OCI-LY1 (cell line): ENCODE measurements around the gene TRDMT1.

ENCODE experiments used
- H2AFZ ChIP-seq: fragments of 200-600 bp; sonication (generic), shearing (Covaris generic); 2 replicates; pipeline ENCODE4 v1.6.0; 2014; ENCODE audit warnings: antibody characterized with exemption, mild to moderate bottlenecking, low read length
- H3F3A ChIP-seq: fragments of 200-600 bp; sonication (generic), shearing (Covaris generic); 2 replicates; pipeline ENCODE4 v1.6.0; 2014; ENCODE audit warnings: mild to moderate bottlenecking, antibody characterized with exemption, low read length, moderate library complexity; ENCODE audit not compliant: insufficient read depth
- H3K27ac ChIP-seq: fragments of 200-600 bp; sonication (generic); 2 replicates; pipeline ENCODE4 v1.5.1; 2014; ENCODE audit warnings: low read length, mixed run types, mild to moderate bottlenecking, low read depth; ENCODE audit not compliant: poor library complexity, severe bottlenecking
- H3K27me3 ChIP-seq: fragments of 200-600 bp; sonication (generic); 2 replicates; pipeline ENCODE4 v1.6.0; 2014; ENCODE audit warnings: antibody characterized with exemption, mild to moderate bottlenecking, low read length, moderate library complexity; ENCODE audit not compliant: insufficient read depth
- H3K36me3 ChIP-seq: fragments of 200-600 bp; sonication (generic); 2 replicates; pipeline ENCODE4 v1.6.1; 2014; ENCODE audit warnings: mild to moderate bottlenecking, antibody characterized with exemption, low read length, moderate library complexity, mixed read lengths; ENCODE audit not compliant: insufficient read depth
- H3K4me1 ChIP-seq: fragments of 200-600 bp; sonication (generic); 2 replicates; pipeline ENCODE4 v1.5.1; 2014; ENCODE audit warnings: mild to moderate bottlenecking, low read length, moderate library complexity; ENCODE audit not compliant: insufficient read depth, severe bottlenecking
- H3K4me2 ChIP-seq: fragments of 200-600 bp; sonication (generic), shearing (Covaris generic); 2 replicates; pipeline ENCODE4 v1.6.1; 2014; ENCODE audit warnings: low read length
- H3K4me3 ChIP-seq: fragments of 200-600 bp; sonication (generic); 2 replicates; pipeline ENCODE4 v1.5.1; 2014; ENCODE audit warnings: low read length, low read depth, mild to moderate bottlenecking, mixed read lengths; ENCODE audit not compliant: poor library complexity, severe bottlenecking
- H3K79me2 ChIP-seq: fragments of 200-600 bp; shearing (Covaris generic); 2 replicates; pipeline ENCODE4 v1.6.1; 2016; ENCODE audit warnings: mixed run types, low read length, mixed read lengths; ENCODE audit not compliant: insufficient read depth
- H3K9ac ChIP-seq: fragments of 200-600 bp; sonication (generic), shearing (Covaris generic); 2 replicates; pipeline ENCODE4 v1.6.1; 2014; ENCODE audit warnings: mild to moderate bottlenecking, low read length, mixed read lengths
- H3K9me2 ChIP-seq: fragments of 200-600 bp; sonication (generic), shearing (Covaris generic); 2 replicates; pipeline ENCODE4 v1.6.1; 2014; ENCODE audit warnings: low read depth, mild to moderate bottlenecking, low read length, mixed read lengths
- H3K9me3 ChIP-seq: fragments of 200-600 bp; shearing (Covaris generic); 2 replicates; pipeline ENCODE4 v1.6.1; 2014; ENCODE audit warnings: low read length, mixed read lengths
- H4K20me1 ChIP-seq: fragments of 200-600 bp; sonication (generic), shearing (Covaris generic); 2 replicates; pipeline ENCODE4 v1.6.0; 2016; ENCODE audit warnings: mild to moderate bottlenecking, low read length; ENCODE audit not compliant: insufficient read depth
- CTCF ChIP-seq: fragments of 200-600 bp; sonication (generic), shearing (Covaris generic); IDR thresholded peaks from 2 replicates; pipeline ENCODE4 v1.5.1; 2017; ENCODE audit warnings: mild to moderate bottlenecking, antibody characterized with exemption, low read length, moderate library complexity, mixed read lengths
- EZH2 ChIP-seq: fragments of 200-600 bp; sonication (generic), shearing (Covaris generic); IDR thresholded peaks from 2 replicates; pipeline ENCODE4 v1.8.0; 2017; ENCODE audit warnings: borderline replicate concordance, mixed run types, mild to moderate bottlenecking, antibody characterized with exemption, low read length, moderate library complexity, mixed read lengths

The TRDMT1 gene

GRCh38 chr10:17190602-17191001 lies 10.9 kb downstream of the TRDMT1 start:
- TF ChIP-seq CTCF, result no peak
- Histone ChIP-seq H3K4me1 (no peaks in the 10 kb centered on the region), H3F3A (no peaks in the 10 kb centered on the region), H3K27me3 (no peaks in the 10 kb centered on the region), H3K9me3 (no peaks in the 10 kb centered on the region), H3K79me2 (no peaks in the 10 kb centered on the region), H3K4me2 (no peak overlapping the region), H4K20me1 (no peaks in the 10 kb centered on the region), H3K9ac (no peak overlapping the region), H2AFZ (no peak overlapping the region), H3K4me3 (no peak overlapping the region), H3K27ac (no peak overlapping the region), H3K9me2 (no peaks in the 10 kb centered on the region), H3K36me3 (no peaks in the 10 kb centered on the region)

GRCh38 chr10:17188644-17189172 lies 12.8 kb downstream of the TRDMT1 start:
- no peaks in the 10 kb centered on the region for H4K20me1 ChIP-seq
- H2AFZ ChIP-seq, result no peak overlapping the region
- no peaks in the 10 kb centered on the region for H3K9me2 ChIP-seq
- TF ChIP-seq CTCF, result no peak
- TF ChIP-seq EZH2, result no peak
- no peak overlapping the region for H3K27ac ChIP-seq
- H3K27me3 ChIP-seq, result no peaks in the 10 kb centered on the region
- H3K4me2 ChIP-seq, result no peak overlapping the region
- H3K9ac ChIP-seq, result no peak overlapping the region
- no peak overlapping the region for H3K4me3 ChIP-seq
- H3K4me1 ChIP-seq, result no peaks in the 10 kb centered on the region
- H3K9me3 ChIP-seq, result no peaks in the 10 kb centered on the region
- H3F3A ChIP-seq, result no peaks in the 10 kb centered on the region
- no peaks in the 10 kb centered on the region for H3K36me3 ChIP-seq
- no peaks in the 10 kb centered on the region for H3K79me2 ChIP-seq

DNA sequence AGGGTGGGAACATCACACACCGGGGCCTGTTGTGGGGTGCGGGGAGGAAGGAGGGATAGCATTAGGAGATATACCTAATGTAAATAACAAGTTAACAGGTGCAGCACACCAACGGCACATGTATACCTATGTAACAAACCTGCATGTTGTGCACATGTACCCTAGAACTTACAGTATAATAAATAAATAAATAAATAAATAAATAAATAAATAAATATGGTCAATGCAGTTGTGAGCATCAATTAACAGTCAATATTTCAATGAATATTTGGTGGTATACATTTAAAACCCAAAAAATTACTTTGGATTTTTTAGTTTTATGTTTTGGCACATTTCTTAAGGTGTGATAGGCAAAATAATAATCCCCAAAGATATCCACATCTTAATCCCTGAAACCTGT lies 15.6 kb downstream of the TRDMT1 start:
- TF ChIP-seq CTCF (no peak), EZH2 (no peak)
- no peak overlapping the region for H3K4me3 ChIP-seq
- no peaks in the 10 kb centered on the region for H3K9me2 ChIP-seq
- H3K79me2 ChIP-seq, result no peaks in the 10 kb centered on the region
- H3K4me1 ChIP-seq, result no peaks in the 10 kb centered on the region
- no peaks in the 10 kb centered on the region for H3K27me3 ChIP-seq
- H3K36me3 ChIP-seq, result no peaks in the 10 kb centered on the region
- no peaks in the 10 kb centered on the region for H3F3A ChIP-seq
- H3K9me3 ChIP-seq, result no peaks in the 10 kb centered on the region
- no peaks in the 10 kb centered on the region for H4K20me1 ChIP-seq
- H3K9ac ChIP-seq, result no peak overlapping the region
- no peak overlapping the region for H3K4me2 ChIP-seq
- H2AFZ ChIP-seq, result no peak overlapping the region
- H3K27ac ChIP-seq, result no peak overlapping the region
